K562 (cell line): Measurements from ENCODE around the gene GMPR.

ENCODE experiments used
- CTCF ChIP-seq, 3 experiments: IDR thresholded peaks in 2 of 3; conservative IDR thresholded peaks in 1 of 3; 2 replicates each; pipeline ENCODE4 v1.5.1; 2011 to 2012; ENCODE audit warnings: low read length in 3 of 3, mild to moderate bottlenecking in 3 of 3, control low read depth in 2 of 3, improper control_type of control experiment in 1 of 3, inconsistent platforms in 1 of 3, low read depth in 1 of 3, mixed read lengths in 1 of 3, moderate library complexity in 1 of 3; ENCODE audit not compliant: insufficient read depth in 2 of 3
- ETS1 ChIP-seq: conservative IDR thresholded peaks from 2 replicates; pipeline ENCODE4 v1.6.1; 2011; ENCODE audit warnings: low read depth, mild to moderate bottlenecking, low read length; ENCODE audit not compliant: control insufficient read depth
- MAX ChIP-seq: sonication (generic); formaldehyde crosslinking; IDR thresholded peaks from 2 replicates; pipeline ENCODE4 v1.9.0; 2022; ENCODE audit warnings: mild to moderate bottlenecking, missing genetic modification reagents
- MXD1 ChIP-seq: fragments of 250-450 bp; sonication (Bioruptor Pico); IDR thresholded peaks from 2 replicates; pipeline ENCODE4 v1.8.0; 2021; ENCODE audit warnings: borderline replicate concordance, mild to moderate bottlenecking, moderate library complexity; ENCODE audit not compliant: poor library complexity, severe bottlenecking
- THRB ChIP-seq: fragments of 450-650 bp; formaldehyde crosslinking; conservative IDR thresholded peaks from 2 replicates; pipeline ENCODE4 v1.4.0; 2022; ENCODE audit warnings: mild to moderate bottlenecking, missing genetic modification characterization
- ZBTB34 ChIP-seq: fragments of 250-450 bp; sonication (Bioruptor Pico); IDR thresholded peaks from 2 replicates; pipeline ENCODE4 v1.8.0; 2021; ENCODE audit warnings: mild to moderate bottlenecking, moderate library complexity
- ZC3H4 ChIP-seq: sonication (generic); formaldehyde crosslinking; IDR thresholded peaks from 2 replicates; pipeline ENCODE4 v1.9.0; 2021; ENCODE audit warnings: missing genetic modification reagents, borderline replicate concordance
- ZNF3 ChIP-seq: fragments of 250-450 bp; sonication (Bioruptor Pico); IDR thresholded peaks from 2 replicates; pipeline ENCODE4 v1.5.0; 2021; ENCODE audit warnings: mild to moderate bottlenecking, moderate library complexity

- TF ChIP-seq ZNF3 (CRISPR knock-in tag) = no peak
- TF ChIP-seq CTCF (IDR thresholded peaks at IDR 0.05 in 2 of 3, conservative IDR thresholded peaks at IDR 0.05 in 1 of 3; ENCODE audit: insufficient read depth in 2 of 3, low read depth in 1 of 3, low read length in 3 of 3) = no peak
- TF ChIP-seq ETS1 = no peak
- TF ChIP-seq ZBTB34 (CRISPR knock-in tag) = no peak
- no peak for TF ChIP-seq MXD1 (CRISPR knock-in tag)
- TF ChIP-seq THRB = no peak
- no peak for TF ChIP-seq ZC3H4 (CRISPR knock-in tag)
- no peak for TF ChIP-seq MAX (CRISPR knock-in tag)
These were observed 21.1 kb upstream of the GMPR start for GRCh38 chr6:16217156-16217721.
